ENCODE results near the gene RNF213. TPM values are rescaled to one million over a fixed set of nuclear protein-coding genes. Genes with fewer than 3 reads are reported as not detected.

The RNF213 gene
- total and polyA plus RNA-seq, 10 of the 15 experiments (the other 5 are each of a cell fraction or from before 2014, with no cell fraction given): 18.6 to 145 (median 65.8) TPM

- intact Hi-C loops (cut with micrococcal nuclease; ENCODE audit: unreplicated experiment) (no loop called here), in situ Hi-C loops (cut with MboI) (no loop called here)
- ATAC-seq: peak; percentile 67
- ChIA-PET CTCF (interaction anchor here (0.8 kb wide), 1 partner anchor 18 kb away, joined by 3 read pairs; no protein-coding TSS in a partner anchor), POLR2A (no interaction called here), RAD21 (ENCODE audit: unreplicated experiment) (no interaction called here), SMC1A (ENCODE audit: uncharacterized antibody, unreplicated experiment) (no interaction called here)
- no peak overlapping the region for H3K9ac ChIP-seq (ENCODE audit: control insufficient read depth, insufficient read depth, low read length)
- H2AFZ ChIP-seq (ENCODE audit: control insufficient read depth, low read depth, low read length): no peak overlapping the region
- H3K4me1 ChIP-seq (ENCODE audit: control insufficient read depth, insufficient read depth, low read length): no peaks in the 10 kb centered on the region
- no peaks in the 10 kb centered on the region for H3K79me2 ChIP-seq (ENCODE audit: control insufficient read depth, insufficient read depth, low read length)
- no peaks in the 10 kb centered on the region for H3K36me3 ChIP-seq (ENCODE audit: control insufficient read depth in 2 of 2, insufficient read depth in 2 of 2, low read length in 1 of 2)
- no peak overlapping the region for H3K27ac ChIP-seq (ENCODE audit: control insufficient read depth, insufficient read depth)
- no peaks in the 10 kb centered on the region for H4K20me1 ChIP-seq (ENCODE audit: control insufficient read depth, insufficient read depth)
- 46% methylated on average over 24 of the region's 26 CpGs for WGBS (ENCODE audit: insufficient coverage, insufficient replicate concordance, low lambda C conversion rate, missing lambda C conversion rate)
- H3K27me3 ChIP-seq (replicated peaks in 1 of 2; ENCODE audit: control insufficient read depth in 2 of 2, insufficient read depth in 2 of 2, low read length in 1 of 2): no peaks in the 10 kb centered on the region
- no peak for DNase-seq (ENCODE audit: low read depth, low spot score)
- no peak overlapping the region for H3K4me2 ChIP-seq (ENCODE audit: control insufficient read depth, insufficient read depth)
- no peak overlapping the region for H3K4me3 ChIP-seq
- BruUV-seq (replicated peaks): no TSS peak
- no peaks in the 10 kb centered on the region for H3K9me3 ChIP-seq (replicated peaks; ENCODE audit: control insufficient read depth, insufficient read depth, low read length)
- FAIRE-seq: no peak
- TF ChIP-seq, protein P1, sequence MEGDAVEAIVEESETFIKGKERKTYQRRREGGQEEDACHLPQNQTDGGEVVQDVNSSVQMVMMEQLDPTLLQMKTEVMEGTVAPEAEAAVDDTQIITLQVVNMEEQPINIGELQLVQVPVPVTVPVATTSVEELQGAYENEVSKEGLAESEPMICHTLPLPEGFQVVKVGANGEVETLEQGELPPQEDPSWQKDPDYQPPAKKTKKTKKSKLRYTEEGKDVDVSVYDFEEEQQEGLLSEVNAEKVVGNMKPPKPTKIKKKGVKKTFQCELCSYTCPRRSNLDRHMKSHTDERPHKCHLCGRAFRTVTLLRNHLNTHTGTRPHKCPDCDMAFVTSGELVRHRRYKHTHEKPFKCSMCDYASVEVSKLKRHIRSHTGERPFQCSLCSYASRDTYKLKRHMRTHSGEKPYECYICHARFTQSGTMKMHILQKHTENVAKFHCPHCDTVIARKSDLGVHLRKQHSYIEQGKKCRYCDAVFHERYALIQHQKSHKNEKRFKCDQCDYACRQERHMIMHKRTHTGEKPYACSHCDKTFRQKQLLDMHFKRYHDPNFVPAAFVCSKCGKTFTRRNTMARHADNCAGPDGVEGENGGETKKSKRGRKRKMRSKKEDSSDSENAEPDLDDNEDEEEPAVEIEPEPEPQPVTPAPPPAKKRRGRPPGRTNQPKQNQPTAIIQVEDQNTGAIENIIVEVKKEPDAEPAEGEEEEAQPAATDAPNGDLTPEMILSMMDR (IDR thresholded peaks at IDR 0.05 in 2 of 3, conservative IDR thresholded peaks at IDR 0.05 in 1 of 3; ENCODE audit: control insufficient read depth in 2 of 3, extremely low read depth in 1 of 3, insufficient read depth in 1 of 3, low read depth in 3 of 3, low read length in 3 of 3): peak in 1 of 3 experiments; percentile 16; a peak in 2 of 6 replicates
- TF ChIP-seq POLR2AphosphoS5 (IDR thresholded peaks at IDR 0.05; ENCODE audit: low read length) (no peak), RAD21 (IDR thresholded peaks at IDR 0.05; ENCODE audit: insufficient read depth, low read depth, low read length) (0 out of 2 replicates have a peak, but pooled peaks have one; percentile 11), REST (IDR thresholded peaks at IDR 0.05; ENCODE audit: low read depth, low read length) (no peak), SRF (IDR thresholded peaks at IDR 0.05; ENCODE audit: low read depth in 2 of 2, low read length in 2 of 2) (0 out of 4 replicates have a peak, but pooled peaks of 1 of the 2 experiments have one; percentile 1)
- TF ChIP-seq, protein P2, sequence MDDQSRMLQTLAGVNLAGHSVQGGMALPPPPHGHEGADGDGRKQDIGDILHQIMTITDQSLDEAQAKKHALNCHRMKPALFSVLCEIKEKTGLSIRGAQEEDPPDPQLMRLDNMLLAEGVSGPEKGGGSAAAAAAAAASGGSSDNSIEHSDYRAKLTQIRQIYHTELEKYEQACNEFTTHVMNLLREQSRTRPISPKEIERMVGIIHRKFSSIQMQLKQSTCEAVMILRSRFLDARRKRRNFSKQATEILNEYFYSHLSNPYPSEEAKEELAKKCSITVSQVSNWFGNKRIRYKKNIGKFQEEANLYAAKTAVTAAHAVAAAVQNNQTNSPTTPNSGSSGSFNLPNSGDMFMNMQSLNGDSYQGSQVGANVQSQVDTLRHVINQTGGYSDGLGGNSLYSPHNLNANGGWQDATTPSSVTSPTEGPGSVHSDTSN (IDR thresholded peaks at IDR 0.05; ENCODE audit: insufficient replicate concordance, low read depth, low read length): no peak
- TF ChIP-seq, protein P3, sequence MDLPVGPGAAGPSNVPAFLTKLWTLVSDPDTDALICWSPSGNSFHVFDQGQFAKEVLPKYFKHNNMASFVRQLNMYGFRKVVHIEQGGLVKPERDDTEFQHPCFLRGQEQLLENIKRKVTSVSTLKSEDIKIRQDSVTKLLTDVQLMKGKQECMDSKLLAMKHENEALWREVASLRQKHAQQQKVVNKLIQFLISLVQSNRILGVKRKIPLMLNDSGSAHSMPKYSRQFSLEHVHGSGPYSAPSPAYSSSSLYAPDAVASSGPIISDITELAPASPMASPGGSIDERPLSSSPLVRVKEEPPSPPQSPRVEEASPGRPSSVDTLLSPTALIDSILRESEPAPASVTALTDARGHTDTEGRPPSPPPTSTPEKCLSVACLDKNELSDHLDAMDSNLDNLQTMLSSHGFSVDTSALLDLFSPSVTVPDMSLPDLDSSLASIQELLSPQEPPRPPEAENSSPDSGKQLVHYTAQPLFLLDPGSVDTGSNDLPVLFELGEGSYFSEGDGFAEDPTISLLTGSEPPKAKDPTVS (IDR thresholded peaks at IDR 0.05; ENCODE audit: low read depth, low read length): no peak
Observed at GRCh38 chr17:80248894-80249710, 11.6 kb upstream of the RNF213 start.

Measured in GM12878 (cell line).